C4-2B (cell line): Measurements from ENCODE around the gene ADCY10.

Experiments used
- H3K27ac ChIP-seq: fragments of 450-650 bp; 2 replicates; pipeline ENCODE4 v1.5.1; 2017
- CTCF ChIP-seq: fragments of 450-650 bp; conservative IDR thresholded peaks from 2 replicates; pipeline ENCODE4 v1.5.1; 2017; ENCODE audit warnings: mild to moderate bottlenecking
- ZFX ChIP-seq: fragments of 450-650 bp; IDR thresholded peaks from 2 replicates; pipeline ENCODE4 v1.6.1; 2017

Gene ADCY10

GRCh38 chr1:167926486-167926997, 12.6 kb upstream of the ADCY10 start:
- H3K27ac ChIP-seq, result peak overlapping the region; percentile 76
- peak; percentile 84 for TF ChIP-seq CTCF
- TF ChIP-seq ZFX, result no peak

- TF ChIP-seq ZFX (no peak), CTCF (no peak)
- no peak overlapping the region for H3K27ac ChIP-seq
Measured at GRCh38 chr1:167924543-167925231, 10.8 kb upstream of the ADCY10 start.

- H3K27ac ChIP-seq, result no peak overlapping the region
- TF ChIP-seq CTCF (no peak), ZFX (no peak)
Measured at GRCh38 chr1:167924102-167924501, 10.2 kb upstream of the ADCY10 start.

- H3K27ac ChIP-seq, result no peak overlapping the region
Measured at GRCh38 chr1:167923324-167924056, 9.6 kb upstream of the ADCY10 start.

GRCh38 chr1:167922611-167923074, 8.7 kb upstream of the ADCY10 start:
- TF ChIP-seq CTCF, result no peak
- TF ChIP-seq ZFX, result no peak
- H3K27ac ChIP-seq, result no peak overlapping the region

More at GRCh38 chr1:167923324-167924056, 9.6 kb upstream of the ADCY10 start:
- no peak for TF ChIP-seq ZFX
- no peak for TF ChIP-seq CTCF

- H3K27ac ChIP-seq, result no peak overlapping the region
- no peak for TF ChIP-seq CTCF
- no peak for TF ChIP-seq ZFX
Measured at GRCh38 chr1:167922023-167922422, 8.1 kb upstream of the ADCY10 start.
